OCI-LY1 (cell line): ENCODE data around the gene ZNF296.

Source experiments
- H2AFZ ChIP-seq: fragments of 200-600 bp; sonication (generic), shearing (Covaris generic); 2 replicates; pipeline ENCODE4 v1.6.0; 2014; ENCODE audit warnings: antibody characterized with exemption, mild to moderate bottlenecking, low read length
- H3F3A ChIP-seq: fragments of 200-600 bp; sonication (generic), shearing (Covaris generic); 2 replicates; pipeline ENCODE4 v1.6.0; 2014; ENCODE audit warnings: mild to moderate bottlenecking, antibody characterized with exemption, low read length, moderate library complexity; ENCODE audit not compliant: insufficient read depth
- H3K27ac ChIP-seq: fragments of 200-600 bp; sonication (generic); 2 replicates; pipeline ENCODE4 v1.5.1; 2014; ENCODE audit warnings: low read length, mixed run types, mild to moderate bottlenecking, low read depth; ENCODE audit not compliant: poor library complexity, severe bottlenecking
- H3K27me3 ChIP-seq: fragments of 200-600 bp; sonication (generic); 2 replicates; pipeline ENCODE4 v1.6.0; 2014; ENCODE audit warnings: antibody characterized with exemption, mild to moderate bottlenecking, low read length, moderate library complexity; ENCODE audit not compliant: insufficient read depth
- H3K36me3 ChIP-seq: fragments of 200-600 bp; sonication (generic); 2 replicates; pipeline ENCODE4 v1.6.1; 2014; ENCODE audit warnings: mild to moderate bottlenecking, antibody characterized with exemption, low read length, moderate library complexity, mixed read lengths; ENCODE audit not compliant: insufficient read depth
- H3K4me1 ChIP-seq: fragments of 200-600 bp; sonication (generic); 2 replicates; pipeline ENCODE4 v1.5.1; 2014; ENCODE audit warnings: mild to moderate bottlenecking, low read length, moderate library complexity; ENCODE audit not compliant: insufficient read depth, severe bottlenecking
- H3K4me2 ChIP-seq: fragments of 200-600 bp; sonication (generic), shearing (Covaris generic); 2 replicates; pipeline ENCODE4 v1.6.1; 2014; ENCODE audit warnings: low read length
- H3K4me3 ChIP-seq: fragments of 200-600 bp; sonication (generic); 2 replicates; pipeline ENCODE4 v1.5.1; 2014; ENCODE audit warnings: low read length, low read depth, mild to moderate bottlenecking, mixed read lengths; ENCODE audit not compliant: poor library complexity, severe bottlenecking
- H3K79me2 ChIP-seq: fragments of 200-600 bp; shearing (Covaris generic); 2 replicates; pipeline ENCODE4 v1.6.1; 2016; ENCODE audit warnings: mixed run types, low read length, mixed read lengths; ENCODE audit not compliant: insufficient read depth
- H3K9ac ChIP-seq: fragments of 200-600 bp; sonication (generic), shearing (Covaris generic); 2 replicates; pipeline ENCODE4 v1.6.1; 2014; ENCODE audit warnings: mild to moderate bottlenecking, low read length, mixed read lengths
- H3K9me2 ChIP-seq: fragments of 200-600 bp; sonication (generic), shearing (Covaris generic); 2 replicates; pipeline ENCODE4 v1.6.1; 2014; ENCODE audit warnings: low read depth, mild to moderate bottlenecking, low read length, mixed read lengths
- H3K9me3 ChIP-seq: fragments of 200-600 bp; shearing (Covaris generic); 2 replicates; pipeline ENCODE4 v1.6.1; 2014; ENCODE audit warnings: low read length, mixed read lengths
- H4K20me1 ChIP-seq: fragments of 200-600 bp; sonication (generic), shearing (Covaris generic); 2 replicates; pipeline ENCODE4 v1.6.0; 2016; ENCODE audit warnings: mild to moderate bottlenecking, low read length; ENCODE audit not compliant: insufficient read depth
- CTCF ChIP-seq: fragments of 200-600 bp; sonication (generic), shearing (Covaris generic); IDR thresholded peaks from 2 replicates; pipeline ENCODE4 v1.5.1; 2017; ENCODE audit warnings: mild to moderate bottlenecking, antibody characterized with exemption, low read length, moderate library complexity, mixed read lengths
- EZH2 ChIP-seq: fragments of 200-600 bp; sonication (generic), shearing (Covaris generic); IDR thresholded peaks from 2 replicates; pipeline ENCODE4 v1.8.0; 2017; ENCODE audit warnings: borderline replicate concordance, mixed run types, mild to moderate bottlenecking, antibody characterized with exemption, low read length, moderate library complexity, mixed read lengths

The ZNF296 gene

GRCh38 chr19:45076851-45077730 lies 813 bp upstream of the ZNF296 start:
- Histone ChIP-seq H3K9me3 (no peaks in the 10 kb centered on the region), H3K4me1 (peaks cover 66% of the 10 kb centered on the region), H3K9me2 (no peaks in the 10 kb centered on the region), H3K27me3 (no peaks in the 10 kb centered on the region), H3K79me2 (peaks cover 28% of the 10 kb centered on the region), H3F3A (peaks cover 13% of the 10 kb centered on the region), H3K4me3 (peak overlapping the region; percentile 83), H4K20me1 (no peaks in the 10 kb centered on the region), H3K36me3 (peaks cover 29% of the 10 kb centered on the region), H3K27ac (peak overlapping the region; percentile 85), H3K9ac (peak overlapping the region; percentile 96), H3K4me2 (peak overlapping the region; percentile 78), H2AFZ (no peak overlapping the region)
- no peak for TF ChIP-seq CTCF
- no peak for TF ChIP-seq EZH2

- Histone ChIP-seq H4K20me1 (no peaks in the 10 kb centered on the region), H3K4me2 (peak overlapping the region; percentile 78), H3K9me3 (no peaks in the 10 kb centered on the region), H3K4me1 (peaks cover 71% of the 10 kb centered on the region), H3K4me3 (peak overlapping the region; percentile 83), H3K27me3 (no peaks in the 10 kb centered on the region), H3K79me2 (peaks cover 13% of the 10 kb centered on the region), H3K9ac (peak overlapping the region; percentile 96), H3K27ac (peak overlapping the region; percentile 89), H2AFZ (no peak overlapping the region), H3K9me2 (no peaks in the 10 kb centered on the region), H3K36me3 (peaks cover 32% of the 10 kb centered on the region), H3F3A (peaks cover 13% of the 10 kb centered on the region)
- TF ChIP-seq CTCF (no peak), EZH2 (no peak)
These were observed 813 bp downstream of the ZNF296 start for GRCh38 chr19:45075301-45076028.

- Histone ChIP-seq H3K9me3 (no peaks in the 10 kb centered on the region), H3K27me3 (no peaks in the 10 kb centered on the region), H2AFZ (no peak overlapping the region), H3K9me2 (no peaks in the 10 kb centered on the region), H3F3A (peaks cover 19% of the 10 kb centered on the region), H3K4me2 (peak overlapping the region; percentile 78), H4K20me1 (no peaks in the 10 kb centered on the region), H3K79me2 (peaks cover 6% of the 10 kb centered on the region), H3K27ac (peak overlapping the region; percentile 89), H3K4me3 (peak overlapping the region; percentile 83), H3K4me1 (peaks cover 65% of the 10 kb centered on the region), H3K9ac (peak overlapping the region; percentile 67), H3K36me3 (peaks cover 38% of the 10 kb centered on the region)
- TF ChIP-seq EZH2, result no peak
- TF ChIP-seq CTCF, result no peak
These were observed 1.5 kb downstream of the ZNF296 start for GRCh38 chr19:45074744-45075300.
